ENCODE measurements around the gene ELMO1. TPM values are rescaled to one million over a fixed set of nuclear protein-coding genes. Genes with fewer than 3 reads are reported as not detected.

The ELMO1 gene
- total RNA-seq, 1 experiment from 2014 or later, result 1.1 TPM

GRCh38 chr7:37369906-37370305, 78.8 kb downstream of the ELMO1 start:
- DNase-seq (ENCODE audit: low read depth, low spot score), result no peak
- Histone ChIP-seq H3K36me3 (ENCODE audit: control insufficient read depth in 1 of 2, insufficient read depth in 2 of 2, low read length in 2 of 2) (no peaks in the 10 kb centered on the region), H3K9me3 (ENCODE audit: control insufficient read depth in 1 of 2, insufficient read depth in 1 of 2, low read depth in 1 of 2, low read length in 2 of 2) (no peaks in the 10 kb centered on the region), H3K9me2 (ENCODE audit: insufficient read depth) (no peaks in the 10 kb centered on the region), H4K20me1 (ENCODE audit: insufficient read depth) (no peaks in the 10 kb centered on the region), H3K27ac (ENCODE audit: low read depth, low read length) (no peak overlapping the region), H3K79me2 (ENCODE audit: insufficient read depth, low read length) (no peaks in the 10 kb centered on the region), H3K9ac (ENCODE audit: low read length) (no peak overlapping the region), H3K4me1 (ENCODE audit: control insufficient read depth in 1 of 2, insufficient read depth in 2 of 2, low read length in 2 of 2) (no peaks in the 10 kb centered on the region), H3K4me2 (ENCODE audit: low read length) (no peak overlapping the region), H3K4me3 (replicated peaks in 1 of 2; ENCODE audit: low read depth in 1 of 2, low read length in 2 of 2) (no peak overlapping the region), H3K27me3 (ENCODE audit: insufficient read depth, low read length) (peaks cover 37% of the 10 kb centered on the region), H2AFZ (ENCODE audit: low read depth, low read length, poor library complexity, severe bottlenecking) (no peak overlapping the region)
- ChIA-PET RAD21 (ENCODE audit: low non-redundant PET in 1 of 2, low total read pairs in 2 of 2, uncharacterized antibody in 2 of 2, unreplicated experiment in 2 of 2) (no interaction called here), CTCF (no interaction called here), POLR2A (no interaction called here)
- TF ChIP-seq ZFX (IDR thresholded peaks at IDR 0.05) (no peak), ZBTB33 (IDR thresholded peaks at IDR 0.05; ENCODE audit: extremely low read depth, insufficient replicate concordance, low read length) (no peak), EGR1 (IDR thresholded peaks at IDR 0.05; ENCODE audit: low read depth) (no peak), SRF (IDR thresholded peaks at IDR 0.05; ENCODE audit: low read depth) (no peak), RAD21 (IDR thresholded peaks at IDR 0.05; ENCODE audit: low read depth) (no peak)
- intact Hi-C loops (cut with micrococcal nuclease), result no loop called here
- ATAC-seq, result no peak
- no TSS peak for BruUV-seq (replicated peaks)

DNA sequence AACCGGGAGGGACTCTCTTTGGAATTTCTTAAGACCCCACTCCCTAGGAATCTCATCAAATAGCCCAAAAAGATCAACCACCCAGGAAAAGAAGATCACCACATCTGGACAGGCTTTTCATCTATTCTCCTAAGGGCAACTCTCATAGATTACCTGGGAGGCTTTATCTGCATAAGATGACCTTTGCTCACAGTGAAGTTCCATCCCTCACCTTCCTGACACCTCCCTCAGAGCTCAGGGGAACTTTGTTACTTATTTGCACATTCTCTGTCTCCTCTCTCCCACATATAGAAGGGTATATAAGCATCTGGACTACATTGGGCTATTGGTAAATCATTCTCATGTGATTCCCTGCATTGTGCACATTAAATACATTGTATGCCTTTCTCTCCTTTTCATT, 80.1 kb downstream of the ELMO1 start:
- Histone ChIP-seq H3K36me3 (ENCODE audit: control insufficient read depth in 1 of 2, insufficient read depth in 2 of 2, low read length in 2 of 2) (no peaks in the 10 kb centered on the region), H3K9me2 (ENCODE audit: insufficient read depth) (no peaks in the 10 kb centered on the region), H3K79me2 (ENCODE audit: insufficient read depth, low read length) (no peaks in the 10 kb centered on the region), H3K4me1 (ENCODE audit: control insufficient read depth in 1 of 2, insufficient read depth in 2 of 2, low read length in 2 of 2) (no peaks in the 10 kb centered on the region), H4K20me1 (ENCODE audit: insufficient read depth) (no peaks in the 10 kb centered on the region), H3K9ac (ENCODE audit: low read length) (no peak overlapping the region), H3K27ac (ENCODE audit: low read depth, low read length) (no peak overlapping the region), H3K4me3 (replicated peaks in 1 of 2; ENCODE audit: low read depth in 1 of 2, low read length in 2 of 2) (no peak overlapping the region), H3K4me2 (ENCODE audit: low read length) (no peak overlapping the region), H2AFZ (ENCODE audit: low read depth, low read length, poor library complexity, severe bottlenecking) (no peak overlapping the region), H3K9me3 (ENCODE audit: control insufficient read depth in 1 of 2, insufficient read depth in 1 of 2, low read depth in 1 of 2, low read length in 2 of 2) (no peaks in the 10 kb centered on the region), H3K27me3 (ENCODE audit: insufficient read depth, low read length) (peaks cover 37% of the 10 kb centered on the region)
- POLR2A ChIA-PET, result no interaction called here
- CTCF ChIA-PET, result no interaction called here
- ATAC-seq (no peak), DNase-seq (ENCODE audit: low read depth, low spot score) (no peak)
- intact Hi-C loops (cut with micrococcal nuclease), result no loop called here
- no TSS peak for BruUV-seq (replicated peaks)
- RAD21 ChIA-PET (ENCODE audit: low non-redundant PET in 1 of 2, low total read pairs in 2 of 2, uncharacterized antibody in 2 of 2, unreplicated experiment in 2 of 2), result no interaction called here
- TF ChIP-seq, protein P1, sequence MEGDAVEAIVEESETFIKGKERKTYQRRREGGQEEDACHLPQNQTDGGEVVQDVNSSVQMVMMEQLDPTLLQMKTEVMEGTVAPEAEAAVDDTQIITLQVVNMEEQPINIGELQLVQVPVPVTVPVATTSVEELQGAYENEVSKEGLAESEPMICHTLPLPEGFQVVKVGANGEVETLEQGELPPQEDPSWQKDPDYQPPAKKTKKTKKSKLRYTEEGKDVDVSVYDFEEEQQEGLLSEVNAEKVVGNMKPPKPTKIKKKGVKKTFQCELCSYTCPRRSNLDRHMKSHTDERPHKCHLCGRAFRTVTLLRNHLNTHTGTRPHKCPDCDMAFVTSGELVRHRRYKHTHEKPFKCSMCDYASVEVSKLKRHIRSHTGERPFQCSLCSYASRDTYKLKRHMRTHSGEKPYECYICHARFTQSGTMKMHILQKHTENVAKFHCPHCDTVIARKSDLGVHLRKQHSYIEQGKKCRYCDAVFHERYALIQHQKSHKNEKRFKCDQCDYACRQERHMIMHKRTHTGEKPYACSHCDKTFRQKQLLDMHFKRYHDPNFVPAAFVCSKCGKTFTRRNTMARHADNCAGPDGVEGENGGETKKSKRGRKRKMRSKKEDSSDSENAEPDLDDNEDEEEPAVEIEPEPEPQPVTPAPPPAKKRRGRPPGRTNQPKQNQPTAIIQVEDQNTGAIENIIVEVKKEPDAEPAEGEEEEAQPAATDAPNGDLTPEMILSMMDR (IDR thresholded peaks at IDR 0.05 in 2 of 3, conservative IDR thresholded peaks at IDR 0.05 in 1 of 3; ENCODE audit: borderline replicate concordance in 1 of 3, insufficient read depth in 1 of 3, low read depth in 2 of 3, low read length in 2 of 3), result no peak
- TF ChIP-seq CEBPB (IDR thresholded peaks at IDR 0.05; ENCODE audit: low read depth) (no peak), FOSL1 (IDR thresholded peaks at IDR 0.05; ENCODE audit: low read depth) (no peak), POLR2A (IDR thresholded peaks at IDR 0.05; ENCODE audit: borderline replicate concordance, extremely low read depth, insufficient read depth, insufficient read length) (no peak), ZFX (IDR thresholded peaks at IDR 0.05) (no peak), REST (IDR thresholded peaks at IDR 0.05; ENCODE audit: low read depth) (no peak), ZNF274 (IDR thresholded peaks at IDR 0.05; ENCODE audit: low read depth, low read length) (no peak), EZH2 (IDR thresholded peaks at IDR 0.05) (no peak), ATF3 (IDR thresholded peaks at IDR 0.05) (no peak), JUND (IDR thresholded peaks at IDR 0.05) (no peak), RAD21 (IDR thresholded peaks at IDR 0.05; ENCODE audit: low read depth) (no peak), EZH2phosphoT487 (IDR thresholded peaks at IDR 0.05; ENCODE audit: borderline replicate concordance) (no peak)
